Right atrium auricular region (tissue), 2 donors: ENCODE data around the gene CAPN10. TPM values are rescaled to one million over a fixed set of nuclear protein-coding genes. Genes with fewer than 3 reads are reported as not detected.

ENCODE experiments used
- DNase-seq: peaks from one replicate; pipeline ENCODE4 v3.0.0-alpha.2; 2019; ENCODE audit warnings: low spot score
- H3K27ac ChIP-seq, 2 donors: fragments of 200-600 bp; sonication (generic); 1 replicate in 1 of 2; 2 replicates in 1 of 2; pipeline ENCODE4 v1.5.1; 2016 to 2019
- H3K27me3 ChIP-seq, 2 donors: fragments of 200-600 bp; sonication (generic); one replicate each; pipeline versions ENCODE4 v1.5.1 to v1.6.0; 2017 to 2019
- H3K36me3 ChIP-seq: fragments of 200-600 bp; sonication (generic); one replicate; pipeline ENCODE4 v1.5.1; 2016
- H3K4me1 ChIP-seq, 2 donors: fragments of 200-600 bp; sonication (generic); one replicate each; pipeline versions ENCODE4 v1.5.1 to v1.6.0; 2017 to 2019
- H3K4me3 ChIP-seq, 2 donors: fragments of 200-600 bp; sonication (generic); 1 replicate in 1 of 2; 2 replicates in 1 of 2; pipeline ENCODE4 v1.5.1; 2017 to 2019; ENCODE audit warnings: mild to moderate bottlenecking in 1 of 2, moderate library complexity in 1 of 2
- H3K9me3 ChIP-seq, 2 donors: fragments of 200-600 bp; sonication (generic); one replicate each; pipeline ENCODE4 v1.5.1; 2019
- CTCF ChIP-seq, 2 donors: fragments of 200-600 bp; sonication (generic); IDR thresholded peaks; one replicate each; pipeline ENCODE4 v1.5.1; 2019; ENCODE audit warnings: antibody characterized with exemption in 2 of 2
- total RNA-seq, 2 donors: library from RNA; depleted of rRNA; stranded (reverse); fragments of >200 nt; gene quantifications; one replicate each; pipeline ENCODE4 v1.1.0, GENCODE V29; 2016

The CAPN10 gene
- total RNA-seq, 2 donors from 2014 or later = 14.1 to 14.6 TPM

DNA sequence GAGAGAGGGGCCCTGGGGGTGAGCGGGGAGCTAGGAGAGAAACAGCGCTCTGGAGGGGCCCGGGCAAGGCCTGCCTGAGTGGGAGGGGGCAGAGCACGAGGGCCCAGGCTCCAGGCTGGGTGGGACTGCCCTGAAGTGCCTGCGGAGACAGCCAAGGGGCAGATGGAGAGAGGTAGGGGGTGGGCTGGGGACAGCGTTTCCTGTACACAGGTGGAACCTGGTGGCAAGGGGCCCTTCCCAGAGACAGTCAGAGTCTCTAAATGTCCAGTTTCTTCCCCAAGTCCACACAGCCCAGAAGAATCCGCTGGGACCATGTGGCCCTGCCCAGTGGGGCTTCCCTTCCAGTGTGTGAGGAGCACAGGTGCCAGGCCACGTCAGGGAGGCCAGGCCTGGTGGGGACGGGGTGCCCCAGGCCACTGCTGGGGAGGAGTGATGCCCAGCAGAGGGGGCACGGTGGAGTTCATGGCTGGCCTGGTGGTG, 37.0 kb downstream of the CAPN10 start:
- no peaks in the 10 kb centered on the region for H3K27me3 ChIP-seq
- no peaks in the 10 kb centered on the region for H3K4me1 ChIP-seq
- no peaks in the 10 kb centered on the region for H3K9me3 ChIP-seq
- TF ChIP-seq CTCF (IDR thresholded peaks at IDR 0.05) = no peak
- H3K27ac ChIP-seq = no peak overlapping the region
- H3K4me3 ChIP-seq = no peak overlapping the region
- no peak for DNase-seq
- H3K36me3 ChIP-seq = no peaks in the 10 kb centered on the region

- H3K27ac ChIP-seq = no peak overlapping the region
- H3K27me3 ChIP-seq = no peaks in the 10 kb centered on the region
- H3K4me3 ChIP-seq = no peak overlapping the region
- no peak for TF ChIP-seq CTCF (IDR thresholded peaks at IDR 0.05)
- H3K4me1 ChIP-seq = no peaks in the 10 kb centered on the region
- no peak for DNase-seq
- H3K36me3 ChIP-seq = no peaks in the 10 kb centered on the region
- H3K9me3 ChIP-seq = no peaks in the 10 kb centered on the region
Observed at GRCh38 chr2:240624011-240624949, 37.7 kb downstream of the CAPN10 start.

DNA sequence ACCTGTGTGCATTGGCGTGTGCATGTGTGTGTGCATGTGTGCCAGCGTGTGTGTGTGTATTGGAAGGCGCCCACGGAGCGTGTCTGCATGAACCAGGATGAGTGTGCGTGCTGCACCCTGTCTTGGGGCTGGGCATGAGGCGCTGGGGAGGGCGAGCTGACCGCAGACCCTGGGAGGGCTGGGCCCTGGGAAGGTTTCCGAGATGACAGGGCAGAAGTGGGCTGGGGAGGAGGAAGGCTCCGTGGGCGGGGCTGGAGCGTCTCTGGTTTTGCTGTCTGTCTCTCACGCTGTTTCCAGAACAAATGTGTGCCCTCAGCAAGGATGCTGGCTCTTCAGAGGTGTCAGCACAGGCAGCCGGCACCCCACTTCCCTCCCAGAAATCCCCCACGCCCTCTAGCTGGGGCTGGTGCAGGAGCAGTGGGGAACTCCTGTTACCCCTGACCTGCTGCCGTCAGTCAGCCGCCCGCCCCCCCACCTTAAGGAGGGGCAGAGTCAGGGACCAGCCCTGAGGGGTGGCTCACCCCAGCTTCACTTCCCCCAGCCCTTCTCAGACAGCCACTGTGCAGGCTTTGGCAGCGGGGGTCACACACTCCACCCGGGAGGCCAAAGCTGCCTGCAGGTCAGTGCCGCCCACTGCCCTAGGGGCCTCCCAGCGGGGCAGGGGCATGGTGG, 38.6 kb downstream of the CAPN10 start, which contains the start of gene GPR35:
TSS of gene GPR35 (plus strand) at position 531 of the 672 bp plus-strand sequence. CDS start 4,473 bp downstream, outside the sequence.
- Histone ChIP-seq H3K27ac (no peak within 1 kb of the TSS), H3K4me3 (no peak within 1 kb of the TSS), H3K9me3 (no peaks in the 10 kb centered on the region), H3K4me1 (no peaks in the 10 kb centered on the region), H3K36me3 (no peaks in the 10 kb centered on the region), H3K27me3 (no peaks in the 10 kb centered on the region)
- TF ChIP-seq CTCF (IDR thresholded peaks at IDR 0.05) = no peak
- no peak for DNase-seq

DNA sequence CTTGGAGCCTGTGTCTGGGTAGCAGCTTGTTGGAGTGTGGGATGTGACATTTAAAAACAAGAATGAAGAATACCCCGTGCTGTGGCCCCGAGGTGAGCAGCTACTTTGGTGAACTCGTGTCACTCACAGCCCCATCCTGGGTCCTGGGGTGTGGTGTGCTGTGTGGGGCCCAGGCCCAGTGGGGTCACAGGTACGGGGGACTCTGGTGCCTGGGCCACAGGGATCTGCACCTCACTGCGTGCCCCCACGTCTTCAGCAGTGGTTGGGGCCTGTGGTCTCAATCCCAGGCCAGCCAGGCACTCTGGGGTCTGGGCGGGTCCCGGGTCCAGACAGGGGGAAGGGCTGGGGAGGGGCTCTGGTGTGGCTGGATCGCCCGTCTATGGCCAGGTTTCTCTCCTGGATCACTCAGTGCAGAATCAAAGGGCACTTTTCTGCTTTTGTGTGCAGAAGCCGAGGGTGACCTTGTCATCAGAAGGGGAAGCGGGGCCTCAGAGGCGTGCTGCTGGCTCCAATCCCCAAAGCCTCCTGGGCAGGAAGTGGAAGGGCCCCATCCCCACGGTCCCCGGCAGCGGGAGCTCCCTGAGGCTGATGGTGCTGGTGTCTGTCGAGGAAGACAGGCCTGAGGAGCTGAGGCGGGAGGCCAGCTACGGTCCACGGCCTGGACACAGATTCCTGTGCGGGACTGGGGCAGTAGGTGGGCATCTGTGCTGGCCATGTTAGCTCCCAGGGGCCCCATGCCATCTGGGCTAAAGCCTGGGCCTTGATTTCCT, 40.2 kb downstream of the CAPN10 start:
- TF ChIP-seq CTCF (IDR thresholded peaks at IDR 0.05) = no peak
- H3K4me3 ChIP-seq = no peak overlapping the region
- no peak overlapping the region for H3K27ac ChIP-seq
- H3K36me3 ChIP-seq = no peaks in the 10 kb centered on the region
- H3K27me3 ChIP-seq = no peaks in the 10 kb centered on the region
- H3K9me3 ChIP-seq = no peaks in the 10 kb centered on the region
- DNase-seq = no peak
- H3K4me1 ChIP-seq = no peaks in the 10 kb centered on the region

DNA sequence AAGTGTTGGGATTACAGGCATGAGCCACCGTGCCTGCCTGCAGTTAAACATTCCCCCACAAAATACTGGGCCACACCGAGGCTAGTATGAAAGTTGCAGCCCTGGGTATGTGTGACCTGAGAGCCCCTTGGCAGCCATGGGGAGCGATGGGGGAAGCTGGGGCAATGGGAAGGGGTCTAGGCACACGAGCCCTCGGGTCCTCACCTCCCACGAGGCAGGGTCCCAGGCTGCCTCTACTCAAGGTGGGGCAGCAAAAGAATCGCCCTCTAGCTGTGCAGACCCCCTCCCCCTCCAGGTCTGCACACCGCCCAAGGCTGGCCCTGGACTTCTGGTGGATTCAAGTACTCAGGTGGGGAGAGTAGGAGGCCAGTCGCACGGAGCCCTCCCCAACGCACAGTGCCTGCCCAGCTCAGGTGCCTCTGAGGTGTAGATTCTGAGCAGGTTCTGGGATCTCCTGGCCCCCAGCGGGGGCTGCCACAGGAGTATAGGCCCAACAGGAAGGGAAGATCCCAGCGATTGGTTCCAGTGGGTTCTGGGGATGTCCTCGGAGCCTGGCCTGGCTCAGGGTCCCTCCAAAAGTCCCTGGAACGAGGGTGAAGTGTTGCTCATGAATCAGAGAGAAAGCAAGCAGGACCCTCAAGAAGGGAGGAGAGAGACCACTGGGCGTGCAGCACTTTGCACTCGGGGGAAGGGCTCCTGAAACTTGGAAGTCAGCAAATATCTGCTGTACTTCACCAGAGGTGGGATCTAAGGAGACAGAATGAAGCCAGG, 41.4 kb downstream of the CAPN10 start:
- TF ChIP-seq CTCF (IDR thresholded peaks at IDR 0.05) = no peak
- no peaks in the 10 kb centered on the region for H3K4me1 ChIP-seq
- H3K27me3 ChIP-seq = no peaks in the 10 kb centered on the region
- no peak overlapping the region for H3K4me3 ChIP-seq
- DNase-seq = no peak
- no peak overlapping the region for H3K27ac ChIP-seq
- H3K9me3 ChIP-seq = no peaks in the 10 kb centered on the region
- H3K36me3 ChIP-seq = no peaks in the 10 kb centered on the region
